Parathyroid adenoma (tissue), 2 donors: ENCODE results near the gene DNAJB1.

ENCODE experiments used
- H2AFZ ChIP-seq: fragments of 300-600 bp; sonication (generic); one replicate; pipeline ENCODE4 v1.7.0; 2017; ENCODE audit warnings: antibody characterized with exemption, mild to moderate bottlenecking
- H3K27ac ChIP-seq: fragments of 300-600 bp; sonication (generic); one replicate; pipeline ENCODE4 v1.7.0; 2017
- H3K27me3 ChIP-seq: fragments of 300-600 bp; sonication (generic); one replicate; pipeline ENCODE4 v1.7.0; 2017; ENCODE audit warnings: low read length; ENCODE audit not compliant: control insufficient read depth, insufficient read depth
- H3K36me3 ChIP-seq: fragments of 300-600 bp; sonication (generic); one replicate; pipeline ENCODE4 v1.7.0; 2017; ENCODE audit warnings: low read length; ENCODE audit not compliant: control insufficient read depth, insufficient read depth
- H3K4me1 ChIP-seq: fragments of 300-600 bp; sonication (generic); one replicate; pipeline ENCODE4 v1.7.0; 2017; ENCODE audit warnings: control low read depth
- H3K4me2 ChIP-seq: fragments of 300-600 bp; sonication (generic); one replicate; pipeline ENCODE4 v1.7.0; 2017; ENCODE audit warnings: low read length
- H3K4me3 ChIP-seq: fragments of 300-600 bp; sonication (generic); one replicate; pipeline ENCODE4 v1.7.0; 2017; ENCODE audit warnings: low read depth, low read length
- H3K79me2 ChIP-seq: fragments of 300-600 bp; sonication (generic); one replicate; pipeline ENCODE4 v1.7.0; 2017; ENCODE audit warnings: control low read depth
- H3K9ac ChIP-seq: fragments of 300-600 bp; sonication (generic); one replicate; pipeline ENCODE4 v1.7.0; 2017; ENCODE audit warnings: mild to moderate bottlenecking
- H3K9me3 ChIP-seq: fragments of 300-600 bp; sonication (generic); one replicate; pipeline ENCODE4 v1.7.0; 2017; ENCODE audit warnings: low read length; ENCODE audit not compliant: control insufficient read depth
- CTCF ChIP-seq: fragments of 300-600 bp; sonication (generic); IDR thresholded peaks from one replicate; pipeline ENCODE4 v1.7.0; 2017; ENCODE audit warnings: antibody characterized with exemption, mild to moderate bottlenecking
- donor health status: primary hyperparathyroidism.

DNAJB1 gene

GRCh38 chr19:14497228-14497921, 20.8 kb downstream of the DNAJB1 start:
- H3K4me3 ChIP-seq: no peak overlapping the region
- H3K9ac ChIP-seq: no peak overlapping the region

GRCh38 chr19:14496834-14497227, 21.4 kb downstream of the DNAJB1 start:
- Histone ChIP-seq H3K27ac (peak overlapping the region; percentile 83), H3K4me2 (peak overlapping the region; percentile 78), H2AFZ (peak overlapping the region; percentile 26), H3K27me3 (no peaks in the 10 kb centered on the region), H3K9me3 (no peaks in the 10 kb centered on the region), H3K4me3 (peak overlapping the region; percentile 7), H3K36me3 (no peaks in the 10 kb centered on the region), H3K4me1 (peaks cover 12% of the 10 kb centered on the region), H3K9ac (no peak overlapping the region), H3K79me2 (peaks cover 3% of the 10 kb centered on the region)
- TF ChIP-seq CTCF: no peak

More at GRCh38 chr19:14497228-14497921, 20.8 kb downstream of the DNAJB1 start:
- Histone ChIP-seq H3K27me3 (no peaks in the 10 kb centered on the region), H3K27ac (peak overlapping the region; percentile 83), H3K9me3 (no peaks in the 10 kb centered on the region), H2AFZ (peak overlapping the region; percentile 26), H3K79me2 (peaks cover 3% of the 10 kb centered on the region), H3K4me2 (peak overlapping the region; percentile 78), H3K36me3 (no peaks in the 10 kb centered on the region), H3K4me1 (peaks cover 14% of the 10 kb centered on the region)
- TF ChIP-seq CTCF: no peak

GRCh38 chr19:14496029-14496833, 22.0 kb downstream of the DNAJB1 start, which contains the start of gene GIPC1:
Gene GIPC1 (minus strand): TSS chr19:14496127. CDS start chr19:14482976, 13,151 bp downstream.
- peak within 1 kb of the TSS; percentile 26 for H2AFZ ChIP-seq
- H3K36me3 ChIP-seq: no peaks in the 10 kb centered on the region
- H3K4me1 ChIP-seq: peaks cover 12% of the 10 kb centered on the region
- H3K79me2 ChIP-seq: peaks cover 3% of the 10 kb centered on the region
- no peak for TF ChIP-seq CTCF
- no peaks in the 10 kb centered on the region for H3K9me3 ChIP-seq
- peak within 1 kb of the TSS; percentile 83 for H3K27ac ChIP-seq
- peak within 1 kb of the TSS; percentile 69 for H3K4me3 ChIP-seq
- H3K9ac ChIP-seq: no peak within 1 kb of the TSS
- H3K27me3 ChIP-seq: no peaks in the 10 kb centered on the region
- peak within 1 kb of the TSS; percentile 78 for H3K4me2 ChIP-seq

- H2AFZ ChIP-seq: peak overlapping the region; percentile 26
- H3K9me3 ChIP-seq: no peaks in the 10 kb centered on the region
- H3K27me3 ChIP-seq: no peaks in the 10 kb centered on the region
- peak overlapping the region; percentile 72 for H3K4me2 ChIP-seq
- H3K27ac ChIP-seq: no peak overlapping the region
- TF ChIP-seq CTCF: no peak
- peak overlapping the region; percentile 69 for H3K4me3 ChIP-seq
- peaks cover 3% of the 10 kb centered on the region for H3K79me2 ChIP-seq
- H3K9ac ChIP-seq: no peak overlapping the region
- H3K4me1 ChIP-seq: peaks cover 12% of the 10 kb centered on the region
- H3K36me3 ChIP-seq: no peaks in the 10 kb centered on the region
Observed at GRCh38 chr19:14495672-14496028, 22.5 kb downstream of the DNAJB1 start.
